ENCODE measurements around the gene FLAD1. TPM values are rescaled to one million over a fixed set of nuclear protein-coding genes. Genes with fewer than 3 reads are reported as not detected.

The FLAD1 gene
- total and polyA plus RNA-seq, 8 donors: 26.4 to 39.9 (median 30.2) TPM

DNA sequence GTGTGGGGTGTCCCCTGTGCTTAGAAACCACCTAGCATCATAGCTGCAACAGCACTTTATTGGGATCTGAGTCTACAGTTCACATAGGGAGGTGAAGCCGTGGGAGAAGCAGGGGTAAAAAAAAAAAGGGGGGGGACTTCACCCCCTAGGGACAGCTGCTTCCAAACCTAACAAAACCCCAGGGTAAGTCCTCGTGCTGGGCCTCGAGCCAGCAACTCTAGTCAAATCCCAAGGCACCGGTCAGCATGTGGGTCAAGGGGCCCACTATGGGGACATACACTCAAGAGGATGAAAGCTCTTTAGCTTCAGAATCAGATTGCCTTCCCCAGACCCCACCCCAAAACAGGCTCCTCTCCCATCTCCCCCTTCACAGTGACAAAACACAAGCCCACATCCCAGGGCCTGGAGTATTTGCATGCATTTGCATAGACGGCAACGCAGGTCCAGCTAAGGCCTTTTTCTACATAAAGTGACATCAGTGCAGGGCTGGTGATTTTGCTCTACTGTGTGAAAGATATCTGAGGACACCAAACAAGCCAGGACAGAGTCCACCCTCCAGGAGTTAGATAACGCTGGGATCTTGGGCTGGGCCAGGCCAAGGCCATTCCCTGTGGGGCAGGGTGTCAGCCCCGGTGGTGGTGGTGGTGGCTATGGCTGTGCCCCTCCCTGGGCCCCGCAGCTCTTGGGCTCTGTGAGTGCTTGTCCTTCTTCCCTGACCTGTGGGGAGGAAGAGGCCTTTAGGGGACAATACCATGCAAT lies 38.6 kb upstream of the FLAD1 start:
- no peaks in the 10 kb centered on the region for H3K27me3 ChIP-seq
- H3K4me3 ChIP-seq: no peak overlapping the region
- peak overlapping the region in 1 of 2 donors; percentile 28 for H3K27ac ChIP-seq
- intact Hi-C loops (cut with DNase I): no loop called here
- ATAC-seq: no peak
- H3K4me1 ChIP-seq: peaks cover 12 to 32% of the 10 kb centered on the region in 2 donors
- no peaks in the 10 kb centered on the region for H3K9me3 ChIP-seq
- H3K36me3 ChIP-seq: peaks cover 0 to 37% of the 10 kb centered on the region in 2 donors
- DNase-seq: no peak
- TF ChIP-seq, protein P1, sequence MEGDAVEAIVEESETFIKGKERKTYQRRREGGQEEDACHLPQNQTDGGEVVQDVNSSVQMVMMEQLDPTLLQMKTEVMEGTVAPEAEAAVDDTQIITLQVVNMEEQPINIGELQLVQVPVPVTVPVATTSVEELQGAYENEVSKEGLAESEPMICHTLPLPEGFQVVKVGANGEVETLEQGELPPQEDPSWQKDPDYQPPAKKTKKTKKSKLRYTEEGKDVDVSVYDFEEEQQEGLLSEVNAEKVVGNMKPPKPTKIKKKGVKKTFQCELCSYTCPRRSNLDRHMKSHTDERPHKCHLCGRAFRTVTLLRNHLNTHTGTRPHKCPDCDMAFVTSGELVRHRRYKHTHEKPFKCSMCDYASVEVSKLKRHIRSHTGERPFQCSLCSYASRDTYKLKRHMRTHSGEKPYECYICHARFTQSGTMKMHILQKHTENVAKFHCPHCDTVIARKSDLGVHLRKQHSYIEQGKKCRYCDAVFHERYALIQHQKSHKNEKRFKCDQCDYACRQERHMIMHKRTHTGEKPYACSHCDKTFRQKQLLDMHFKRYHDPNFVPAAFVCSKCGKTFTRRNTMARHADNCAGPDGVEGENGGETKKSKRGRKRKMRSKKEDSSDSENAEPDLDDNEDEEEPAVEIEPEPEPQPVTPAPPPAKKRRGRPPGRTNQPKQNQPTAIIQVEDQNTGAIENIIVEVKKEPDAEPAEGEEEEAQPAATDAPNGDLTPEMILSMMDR (IDR thresholded peaks at IDR 0.05): no peak

GRCh38 chr1:154945160-154945961 lies 37.8 kb upstream of the FLAD1 start:
- intact Hi-C loops (cut with DNase I): no loop called here
- DNase-seq (no peak), ATAC-seq (no peak)
- H3K27ac ChIP-seq: no peak overlapping the region
- no peaks in the 10 kb centered on the region for H3K9me3 ChIP-seq
- H3K4me3 ChIP-seq: no peak overlapping the region
- peaks cover 12 to 32% of the 10 kb centered on the region in 2 donors for H3K4me1 ChIP-seq
- TF ChIP-seq, protein P1 (IDR thresholded peaks at IDR 0.05): no peak
- no peaks in the 10 kb centered on the region for H3K27me3 ChIP-seq
- peaks cover 0 to 43% of the 10 kb centered on the region in 2 donors for H3K36me3 ChIP-seq

DNA sequence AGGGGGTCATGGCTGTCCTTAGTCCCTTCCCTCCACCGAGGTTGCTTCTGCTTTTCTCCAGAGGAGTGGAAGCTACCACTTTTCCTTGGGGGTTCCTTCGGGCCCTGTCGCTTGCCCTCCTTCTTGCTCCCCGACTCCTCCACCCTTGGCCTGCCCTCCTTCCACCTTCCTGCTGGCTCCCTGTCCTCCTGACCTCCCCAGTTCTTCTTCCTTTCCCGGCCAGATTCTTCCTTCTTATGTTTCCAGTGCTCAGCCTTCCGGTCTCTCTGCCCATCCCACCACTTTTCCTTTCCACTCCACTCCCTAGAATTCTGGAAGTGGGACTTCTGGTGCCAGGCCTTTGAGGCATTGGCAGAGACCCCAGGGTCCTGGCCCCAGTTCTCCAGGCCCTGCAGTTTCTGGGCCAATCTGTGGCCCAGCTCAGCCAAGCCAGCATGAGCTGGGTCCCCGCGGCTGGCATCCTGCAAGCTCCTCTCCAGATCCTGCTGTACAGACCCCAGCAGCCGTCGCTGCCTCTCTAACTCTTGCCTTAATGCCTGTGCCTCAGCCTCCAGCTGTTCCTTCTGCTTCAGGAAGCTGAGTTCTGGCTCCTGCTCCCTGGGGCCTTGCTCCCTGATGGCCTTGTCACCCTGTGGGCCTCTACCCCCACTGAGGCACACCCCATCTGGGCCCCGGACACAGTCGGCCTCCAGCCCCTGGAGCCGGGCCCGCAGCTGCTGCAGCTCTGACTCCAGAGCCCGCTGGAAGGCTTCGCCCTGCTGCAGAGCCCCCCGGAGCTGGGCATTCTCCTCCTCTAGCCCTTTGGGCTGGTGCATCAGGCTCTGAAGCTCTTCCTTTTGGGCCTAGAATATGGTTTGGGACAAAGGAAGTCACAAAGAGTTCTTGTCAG lies 36.9 kb upstream of the FLAD1 start:
- Histone ChIP-seq H3K27ac (no peak overlapping the region), H3K4me3 (no peak overlapping the region), H3K4me1 (peaks cover 12 to 32% of the 10 kb centered on the region in 2 donors), H3K36me3 (peaks cover 0 to 52% of the 10 kb centered on the region in 2 donors), H3K9me3 (no peaks in the 10 kb centered on the region), H3K27me3 (no peaks in the 10 kb centered on the region)
- ATAC-seq (no peak), DNase-seq (no peak)
- TF ChIP-seq, protein P1 (IDR thresholded peaks at IDR 0.05): no peak
- intact Hi-C loops (cut with DNase I): no loop called here

DNA sequence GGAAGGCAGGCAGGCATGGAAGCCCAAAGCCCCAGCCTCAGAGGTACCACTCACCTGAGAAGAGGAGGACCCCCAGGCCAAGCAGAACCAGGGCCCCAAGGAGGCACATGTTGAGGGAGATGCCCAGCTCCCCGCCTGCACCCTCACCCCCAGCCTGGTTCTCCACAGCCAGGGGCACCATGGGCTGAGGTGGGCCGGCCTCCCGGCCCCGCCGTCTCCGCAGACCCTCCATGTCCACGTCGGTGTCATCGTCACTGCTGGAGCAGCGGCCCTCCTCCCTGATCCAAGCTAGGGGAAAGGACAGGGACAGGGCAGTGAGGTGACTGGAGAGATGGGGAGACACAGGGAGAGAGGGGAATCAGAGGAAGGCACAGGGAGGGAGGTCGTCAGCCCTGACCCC lies 35.1 kb upstream of the FLAD1 start:
- Histone ChIP-seq H3K4me1 (peaks cover 0 to 25% of the 10 kb centered on the region in 2 donors), H3K27me3 (no peaks in the 10 kb centered on the region), H3K36me3 (peaks cover 0 to 55% of the 10 kb centered on the region in 2 donors), H3K4me3 (no peak overlapping the region), H3K27ac (no peak overlapping the region), H3K9me3 (no peaks in the 10 kb centered on the region)
- intact Hi-C loops (cut with DNase I): no loop called here
- ATAC-seq: no peak
- no peak for DNase-seq
- TF ChIP-seq, protein P1 (IDR thresholded peaks at IDR 0.05): no peak

Measured in left lung (tissue), 10 donors.